HepG2 (cell line): ENCODE results near the gene NFATC3. TPM values are rescaled to one million over a fixed set of nuclear protein-coding genes. Genes with fewer than 3 reads are reported as not detected.

Experiments used
- ARHGAP35 ChIP-seq: sonication (generic); formaldehyde crosslinking; IDR thresholded peaks from 2 replicates; pipeline ENCODE4 v1.9.0; 2022; ENCODE audit warnings: mild to moderate bottlenecking, inconsistent platforms, moderate library complexity, missing genetic modification reagents, borderline replicate concordance
- ARNT2 ChIP-seq: sonication (generic); formaldehyde crosslinking; IDR thresholded peaks from 2 replicates; pipeline ENCODE4 v1.8.0; 2022; ENCODE audit warnings: mild to moderate bottlenecking, low read depth, missing genetic modification reagents, moderate library complexity
- ATF3 ChIP-seq: sonication (generic); formaldehyde crosslinking; IDR thresholded peaks from 2 replicates; pipeline ENCODE4 v1.4.0; 2020; ENCODE audit warnings: missing genetic modification reagents
- GTF2F1 ChIP-seq: fragments of 150-350 bp; IDR thresholded peaks from 2 replicates; pipeline ENCODE4 v1.6.1; 2014; ENCODE audit warnings: low read length
- HIVEP1 ChIP-seq: sonication (generic); formaldehyde crosslinking; IDR thresholded peaks from 2 replicates; pipeline ENCODE4 v1.4.0; 2020; ENCODE audit warnings: mild to moderate bottlenecking, missing genetic modification reagents
- MAZ ChIP-seq, 2 experiments: sonication (generic) in 1 of 2; formaldehyde crosslinking in 1 of 2; IDR thresholded peaks; 2 replicates each; pipeline versions ENCODE4 v1.5.0 to v1.6.1; 2012 to 2020; ENCODE audit warnings: low read depth in 2 of 2, mild to moderate bottlenecking in 2 of 2, borderline replicate concordance in 1 of 2, improper control_type of control experiment in 1 of 2, low read length in 1 of 2, missing genetic modification reagents in 1 of 2, moderate library complexity in 1 of 2
- MTA3 ChIP-seq: sonication (generic); formaldehyde crosslinking; IDR thresholded peaks from 2 replicates; pipeline ENCODE4 v1.4.0; 2020; ENCODE audit warnings: missing genetic modification reagents
- NFE2L2 ChIP-seq: fragments of 150-350 bp; IDR thresholded peaks from 2 replicates; pipeline ENCODE4 v1.6.1; 2014; ENCODE audit warnings: low read length
- NONO ChIP-seq, 2 experiments: fragments of 450-650 bp in 1 of 2; sonication (generic) in 1 of 2; formaldehyde crosslinking in 1 of 2; IDR thresholded peaks in 1 of 2; conservative IDR thresholded peaks in 1 of 2; 2 replicates each; pipeline versions ENCODE4 v1.6.1 to v1.8.0; 2017 to 2022; ENCODE audit warnings: mild to moderate bottlenecking in 1 of 2, missing genetic modification reagents in 1 of 2, moderate library complexity in 1 of 2
- NR1H2 ChIP-seq: sonication (generic); formaldehyde crosslinking; IDR thresholded peaks from 2 replicates; pipeline ENCODE4 v1.8.1; 2022; ENCODE audit warnings: low read depth, missing genetic modification reagents, borderline replicate concordance
- PHF21A ChIP-seq: sonication (generic); formaldehyde crosslinking; IDR thresholded peaks from 2 replicates; pipeline ENCODE4 v1.5.0; 2020; ENCODE audit warnings: mild to moderate bottlenecking, missing genetic modification reagents
- PHF8 ChIP-seq: sonication (generic); formaldehyde crosslinking; IDR thresholded peaks from 2 replicates; pipeline ENCODE4 v1.5.0; 2020; ENCODE audit warnings: missing genetic modification reagents
- POLR2AphosphoS2 ChIP-seq: IDR thresholded peaks from 2 replicates; pipeline ENCODE4 v1.6.1; 2011; ENCODE audit warnings: low read depth, low read length, improper control_type of control experiment
- RBM39 ChIP-seq: fragments of 200-400 bp; formaldehyde crosslinking; IDR thresholded peaks from one replicate; pipeline ENCODE4 v1.6.1; 2018; ENCODE audit warnings: antibody characterized with exemption, mild to moderate bottlenecking, low read depth, low read length; ENCODE audit not compliant: poor library complexity, severe bottlenecking
- SAP130 ChIP-seq: IDR thresholded peaks from 2 replicates; pipeline ENCODE4 v1.6.1; 2016; ENCODE audit warnings: low read depth
- SIN3A ChIP-seq: IDR thresholded peaks from 2 replicates; pipeline ENCODE4 v1.6.1; 2011; ENCODE audit warnings: low read depth, mild to moderate bottlenecking, control low read depth, low read length, borderline replicate concordance
- SMARCE1 ChIP-seq: fragments of 450-650 bp; IDR thresholded peaks from 2 replicates; pipeline ENCODE4 v1.6.1; 2017; ENCODE audit warnings: borderline replicate concordance
- SP1 ChIP-seq, 2 experiments: fragments of 450-650 bp in 1 of 2; sonication (generic) in 1 of 2; formaldehyde crosslinking in 1 of 2; IDR thresholded peaks; 2 replicates each; pipeline versions ENCODE4 v1.4.0 to v1.6.1; 2016 to 2020; ENCODE audit warnings: missing genetic modification reagents in 1 of 2
- THAP11 ChIP-seq: IDR thresholded peaks from 2 replicates; pipeline ENCODE4 v1.6.1; 2016; ENCODE audit warnings: missing biosample characterization, missing genetic modification reagents
- THYN1 ChIP-seq: sonication (generic); formaldehyde crosslinking; IDR thresholded peaks from 2 replicates; pipeline ENCODE4 v1.8.1; 2023; ENCODE audit warnings: low read depth, mild to moderate bottlenecking, moderate library complexity, missing genetic modification reagents, borderline replicate concordance
- ZNF296 ChIP-seq: sonication (generic); formaldehyde crosslinking; conservative IDR thresholded peaks from 2 replicates; pipeline ENCODE4 v1.5.0; 2020; ENCODE audit warnings: mild to moderate bottlenecking, missing genetic modification reagents
- ZNF367 ChIP-seq: sonication (generic); formaldehyde crosslinking; IDR thresholded peaks from 2 replicates; pipeline ENCODE4 v1.4.0; 2020; ENCODE audit warnings: missing genetic modification reagents, borderline replicate concordance
- ZNF484 ChIP-seq: sonication (generic); formaldehyde crosslinking; IDR thresholded peaks from 2 replicates; pipeline ENCODE4 v1.5.1; 2020; ENCODE audit warnings: mild to moderate bottlenecking, low read depth, missing genetic modification reagents, borderline replicate concordance
- ZNF510 ChIP-seq: sonication (generic); formaldehyde crosslinking; IDR thresholded peaks from 2 replicates; pipeline ENCODE4 v1.4.0; 2020; ENCODE audit warnings: low read depth, mild to moderate bottlenecking, missing genetic modification reagents
- ZNF558 ChIP-seq: sonication (generic); formaldehyde crosslinking; IDR thresholded peaks from 2 replicates; pipeline ENCODE4 v1.9.0; 2022; ENCODE audit warnings: mild to moderate bottlenecking, missing genetic modification reagents, borderline replicate concordance
- ZNF614 ChIP-seq: IDR thresholded peaks from 2 replicates; pipeline ENCODE4 v1.6.1; 2018; ENCODE audit warnings: missing biosample characterization, missing genetic modification reagents, inconsistent platforms, borderline replicate concordance
- ZNF709 ChIP-seq: sonication (generic); formaldehyde crosslinking; IDR thresholded peaks from 2 replicates; pipeline ENCODE4 v1.5.0; 2020; ENCODE audit warnings: mild to moderate bottlenecking, missing genetic modification reagents
- ZSCAN22 ChIP-seq: sonication (generic); formaldehyde crosslinking; IDR thresholded peaks from 2 replicates; pipeline ENCODE4 v1.4.0; 2020; ENCODE audit warnings: mild to moderate bottlenecking, missing genetic modification reagents
- ZSCAN5A ChIP-seq: sonication (generic); formaldehyde crosslinking; IDR thresholded peaks from 2 replicates; pipeline ENCODE4 v1.8.0; 2022; ENCODE audit warnings: mild to moderate bottlenecking, missing genetic modification reagents, borderline replicate concordance
- polyA plus RNA-seq, 8 experiments: library from polyadenylated mRNA; depleted of rRNA in 3 of 8; stranded (reverse) in 7 of 8; unstranded in 1 of 8; fragments of >200 nt; fragmentation: Illumina TruSeq in 4 of 8; extraction: Trizol in 4 of 8; gene quantifications; 2 replicates each; pipeline versions ENCODE4 v1.2.1 to v1.2.3, GENCODE V29; 2011 to 2016; ENCODE audit warnings: low read depth in 4 of 8, missing spikeins in 1 of 8, mixed read lengths in 1 of 8; ENCODE audit not compliant: insufficient read depth in 1 of 8
- total RNA-seq, 5 experiments: library from RNA; depleted of rRNA; stranded (reverse); fragments of >200 nt; fragmentation: Illumina TruSeq; extraction: Trizol; gene quantifications; 2 replicates each; pipeline ENCODE4 v1.2.3, GENCODE V29; 2016; ENCODE audit warnings: low read depth in 1 of 5

NFATC3 gene
- total and polyA plus RNA-seq, 2 of the 13 experiments (the other 11 are each of a cell fraction or from before 2014, with no cell fraction given), result 52.6 to 62.7 TPM

- peak; percentile 48; the same call in 1 of the 2 replicates for TF ChIP-seq ARHGAP35
- peak; percentile 94 for TF ChIP-seq ARNT2 (CRISPR knock-in tag)
- TF ChIP-seq SMARCE1, result no peak
- no peak for TF ChIP-seq MTA3 (CRISPR knock-in tag)
- 0 out of 2 replicates have a peak, but pooled peaks have one; percentile 84 for TF ChIP-seq ZNF558 (CRISPR knock-in tag)
- peak; percentile 100 for TF ChIP-seq PHF21A (CRISPR knock-in tag)
- peak; percentile 83; the same call in 1 of the 2 replicates for TF ChIP-seq ZNF367 (CRISPR knock-in tag)
- no peak for TF ChIP-seq NFE2L2
- no peak for TF ChIP-seq SP1 (IDR thresholded peaks at IDR 0.05)
- TF ChIP-seq SP1 (CRISPR knock-in tag; IDR thresholded peaks at IDR 0.05), result peak; percentile 82
- peak; percentile 96 for TF ChIP-seq HIVEP1 (CRISPR knock-in tag)
- TF ChIP-seq SIN3A, result peak; percentile 80
- TF ChIP-seq RBM39, result peak; percentile 85
- no peak for TF ChIP-seq NONO (IDR thresholded peaks at IDR 0.05)
- peak; percentile 96 for TF ChIP-seq NONO (CRISPR knock-in tag; conservative IDR thresholded peaks at IDR 0.05)
- TF ChIP-seq ZNF614 (CRISPR knock-in tag), result peak; percentile 96; the same call in 1 of the 2 replicates
- no peak for TF ChIP-seq ZNF296 (CRISPR knock-in tag)
- TF ChIP-seq POLR2AphosphoS2, result peak; percentile 56; the same call in 1 of the 2 replicates
- TF ChIP-seq THYN1 (CRISPR knock-in tag), result peak; percentile 96; the same call in 1 of the 2 replicates
- TF ChIP-seq SAP130 (CRISPR knock-in tag), result peak; percentile 99
- peak; percentile 63 for TF ChIP-seq PHF8 (CRISPR knock-in tag)
- TF ChIP-seq ZNF510 (CRISPR knock-in tag), result no peak
- peak; percentile 92 for TF ChIP-seq THAP11 (CRISPR knock-in tag)
- TF ChIP-seq ZSCAN5A (CRISPR knock-in tag), result peak; percentile 94
- no peak; the same call in 1 of the 2 replicates for TF ChIP-seq ZSCAN22 (CRISPR knock-in tag)
- no peak for TF ChIP-seq ATF3 (CRISPR knock-in tag)
- TF ChIP-seq MAZ (IDR thresholded peaks at IDR 0.05; ENCODE audit: borderline replicate concordance, low read depth, low read length), result peak; percentile 91
- TF ChIP-seq MAZ (CRISPR knock-in tag; IDR thresholded peaks at IDR 0.05; ENCODE audit: low read depth), result peak; percentile 97
- no peak; the same call in 1 of the 2 replicates for TF ChIP-seq ZNF709
- TF ChIP-seq ZNF484, result no peak
- peak; percentile 61; the same call in 1 of the 2 replicates for TF ChIP-seq GTF2F1
- TF ChIP-seq NR1H2 (CRISPR knock-in tag), result peak; percentile 79; the same call in 1 of the 2 replicates
Measured at GRCh38 chr16:68079626-68080344, 5.4 kb upstream of the NFATC3 start (continued).
